ENCODE measurements around the gene CACNA2D4.

The CACNA2D4 gene

DNA sequence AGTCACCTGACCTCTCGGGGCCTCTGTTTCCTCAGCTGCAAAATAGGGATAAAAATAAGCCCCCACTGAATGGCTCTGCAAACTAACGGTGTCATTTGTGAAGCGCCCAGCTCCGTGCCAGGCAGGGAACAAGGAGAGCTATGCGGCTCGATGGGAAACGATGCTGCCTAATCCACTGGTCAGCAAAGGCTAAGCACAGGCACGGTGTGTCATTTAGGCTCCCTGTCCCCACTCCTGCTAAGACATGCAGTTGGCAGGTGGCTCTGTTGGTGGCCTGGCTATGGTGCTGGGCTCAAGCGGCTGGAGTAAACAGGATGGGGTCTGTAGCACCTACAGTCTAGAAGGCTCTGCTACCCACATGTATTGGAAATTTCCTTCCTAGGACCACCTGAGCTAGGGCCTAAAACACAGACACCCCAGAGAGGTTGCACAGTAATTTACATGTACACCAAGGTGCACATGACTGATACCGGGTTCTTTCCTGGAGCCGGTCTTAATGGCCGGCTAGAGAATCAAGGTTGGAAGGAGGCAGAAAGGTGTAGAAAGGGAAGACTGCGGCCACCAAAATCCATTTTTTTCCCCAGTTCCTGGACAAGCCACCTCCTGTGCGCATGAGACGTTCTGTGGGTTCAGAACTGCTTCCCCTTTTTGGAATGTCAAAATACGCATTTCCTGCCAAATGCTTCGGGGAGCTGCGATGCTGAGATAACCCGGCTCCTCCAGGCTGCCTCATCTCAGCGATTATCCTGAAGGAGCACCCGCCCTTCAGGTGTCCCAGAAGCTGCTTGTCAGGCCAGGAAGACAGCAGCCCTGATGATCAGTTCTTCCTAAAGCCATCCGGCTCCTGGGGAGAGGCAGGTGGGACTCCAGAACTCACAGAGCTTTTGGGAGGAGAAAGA lies 1.0 kb downstream of the CACNA2D4 start:
- no peak for DNase-seq

DNA sequence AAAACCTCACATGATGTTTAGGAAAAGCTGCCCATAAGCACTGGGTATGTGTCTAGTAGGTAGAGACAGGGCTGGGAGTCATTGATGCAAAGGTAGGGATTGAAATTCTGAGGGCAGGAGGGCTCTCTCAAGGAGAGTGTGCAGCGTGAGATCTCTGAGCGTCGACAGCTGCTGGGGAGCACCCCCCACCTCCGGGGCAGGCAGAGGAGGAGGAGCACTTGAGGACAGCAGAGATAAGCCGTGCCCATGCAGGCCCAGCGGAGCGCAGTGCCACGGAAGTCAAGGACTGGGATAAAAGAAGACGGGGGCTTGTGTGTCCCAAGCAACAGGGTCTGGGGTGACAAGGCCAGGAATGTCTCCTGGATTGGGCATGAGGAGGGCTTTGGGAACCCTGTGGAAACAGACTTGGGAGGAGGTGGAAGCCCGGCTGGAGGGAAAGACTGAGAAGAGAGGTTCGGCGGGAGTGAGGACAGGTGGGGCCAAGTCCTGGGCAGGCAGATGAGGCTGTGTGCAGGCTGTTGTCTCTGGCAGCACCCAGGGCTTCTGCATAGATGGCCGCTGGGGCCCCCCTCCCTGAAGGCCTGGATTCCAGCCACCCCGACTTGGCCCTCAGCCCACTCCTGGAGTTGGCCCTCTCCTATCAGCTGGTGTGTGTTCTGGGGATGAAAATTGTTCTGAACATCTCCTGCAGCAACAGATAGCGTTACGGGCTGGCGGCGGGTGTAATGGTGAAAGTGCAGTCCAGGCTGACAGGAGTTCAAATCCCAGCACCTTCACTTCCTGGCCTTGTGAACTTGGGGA lies 1.9 kb downstream of the CACNA2D4 start:
- DNase-seq, result no peak

DNA sequence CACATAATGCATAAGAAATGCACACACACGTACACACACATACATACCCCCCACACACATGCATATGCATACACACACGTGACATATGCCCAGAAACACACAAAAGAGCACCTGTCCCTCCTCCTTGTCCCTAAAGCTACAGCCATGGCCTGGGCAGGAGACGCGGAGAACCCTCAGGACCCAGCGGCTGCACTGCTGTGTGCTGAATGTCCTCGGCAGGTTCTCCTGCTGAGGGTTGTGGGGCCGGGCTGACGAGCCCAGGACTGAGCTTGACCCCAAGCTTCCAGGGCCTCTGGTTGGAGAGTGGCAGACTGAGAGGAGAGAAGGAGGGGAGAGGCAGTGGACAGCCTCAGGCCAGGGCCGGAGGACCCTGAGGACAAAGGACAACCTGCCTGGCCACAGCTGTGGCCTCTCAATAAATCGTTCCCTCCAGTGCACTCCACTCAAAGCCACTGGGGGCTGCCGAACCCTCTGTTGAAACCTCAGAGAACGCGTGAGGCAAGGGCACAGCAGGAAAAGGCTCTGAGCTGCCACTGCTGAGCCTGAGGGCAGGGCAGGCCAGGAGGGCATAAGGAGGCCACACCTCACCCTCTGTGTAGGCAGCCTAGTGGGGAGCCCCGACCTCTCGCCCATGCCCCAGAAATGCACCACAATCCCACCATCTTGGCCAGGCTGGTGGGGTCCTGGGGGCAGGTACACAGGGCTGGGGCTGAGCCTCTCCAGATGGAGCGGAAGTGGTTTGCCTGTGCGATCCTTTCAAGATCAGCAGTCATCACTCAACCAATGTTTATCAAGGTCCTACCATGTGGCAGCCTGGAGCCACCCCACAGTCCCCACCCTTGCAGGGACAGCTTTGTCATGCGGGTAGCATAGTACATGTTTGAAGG lies 3.1 kb downstream of the CACNA2D4 start:
- no peak for DNase-seq

DNA sequence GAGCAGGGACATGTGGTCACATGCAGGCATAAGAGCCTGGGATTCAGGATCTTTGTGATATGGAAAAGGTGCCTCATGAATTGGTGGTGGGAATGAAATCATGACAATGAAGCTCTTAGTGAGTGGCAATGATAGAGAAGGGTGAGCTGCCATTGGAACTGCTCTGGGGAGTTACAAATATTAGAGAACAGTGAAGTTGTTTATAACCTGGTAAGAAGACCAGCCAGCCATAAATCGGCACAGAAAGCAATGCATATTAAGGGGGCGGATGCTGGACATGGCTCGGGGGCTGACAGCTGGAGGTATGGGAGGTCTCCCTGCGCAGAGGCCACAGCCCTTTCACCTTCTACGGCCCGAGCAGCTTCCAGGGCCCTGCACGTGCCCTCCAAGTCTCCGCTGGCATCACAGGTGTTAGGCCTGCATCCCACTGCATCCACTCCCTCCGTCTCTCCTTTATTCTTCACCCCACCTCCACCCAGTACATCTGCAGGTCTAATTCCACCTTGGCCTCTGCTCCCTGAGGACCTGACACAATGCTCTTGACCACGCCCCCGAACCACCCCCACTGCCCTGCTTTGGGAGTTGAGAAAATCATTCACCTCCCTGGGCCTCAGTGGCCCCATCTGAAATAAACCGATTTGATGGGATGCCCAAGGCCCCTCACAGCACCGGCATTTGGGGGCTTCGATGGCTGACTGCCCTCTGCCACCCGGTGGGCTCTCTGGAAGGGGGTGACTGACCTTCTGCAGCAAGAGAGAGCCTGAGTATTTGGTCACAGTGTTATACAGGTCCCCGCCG lies 4.1 kb downstream of the CACNA2D4 start:
- DNase-seq, result no peak

DNA sequence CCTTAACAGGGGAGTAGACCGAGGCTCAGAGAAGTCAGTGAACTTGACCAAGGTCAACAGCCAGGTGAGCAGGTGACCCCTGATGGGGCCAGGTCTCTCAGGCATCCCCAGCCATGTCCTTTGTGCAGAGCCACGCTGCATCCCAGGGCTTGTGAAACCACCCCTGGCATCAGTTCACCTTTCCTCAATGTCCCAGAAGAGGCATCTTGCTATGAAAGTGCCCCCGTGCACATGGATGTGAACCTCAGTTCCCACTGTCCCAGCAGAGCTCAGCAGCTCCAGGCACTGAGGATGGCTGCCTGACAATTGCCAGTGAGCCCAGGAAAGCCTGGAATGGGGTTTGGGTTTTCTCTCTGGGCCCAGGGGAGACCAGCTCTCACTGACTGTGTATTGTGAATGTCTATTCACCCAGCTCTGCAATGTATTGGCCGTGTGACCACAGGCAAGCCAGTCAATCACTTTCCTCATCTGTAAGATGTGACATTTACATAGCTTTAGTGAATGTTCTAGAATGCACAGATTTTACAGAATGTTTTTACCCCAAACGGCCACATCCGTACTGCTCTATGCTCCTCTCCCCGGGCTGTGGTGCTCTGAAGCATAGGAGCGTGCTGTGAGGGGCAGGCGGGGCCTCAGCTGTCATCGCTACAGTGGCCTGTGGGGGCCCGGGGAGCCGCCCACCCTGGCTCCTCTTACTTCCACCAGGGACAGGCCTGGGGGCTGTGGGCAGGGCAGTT lies 4.9 kb downstream of the CACNA2D4 start:
- no peak for DNase-seq

DNA sequence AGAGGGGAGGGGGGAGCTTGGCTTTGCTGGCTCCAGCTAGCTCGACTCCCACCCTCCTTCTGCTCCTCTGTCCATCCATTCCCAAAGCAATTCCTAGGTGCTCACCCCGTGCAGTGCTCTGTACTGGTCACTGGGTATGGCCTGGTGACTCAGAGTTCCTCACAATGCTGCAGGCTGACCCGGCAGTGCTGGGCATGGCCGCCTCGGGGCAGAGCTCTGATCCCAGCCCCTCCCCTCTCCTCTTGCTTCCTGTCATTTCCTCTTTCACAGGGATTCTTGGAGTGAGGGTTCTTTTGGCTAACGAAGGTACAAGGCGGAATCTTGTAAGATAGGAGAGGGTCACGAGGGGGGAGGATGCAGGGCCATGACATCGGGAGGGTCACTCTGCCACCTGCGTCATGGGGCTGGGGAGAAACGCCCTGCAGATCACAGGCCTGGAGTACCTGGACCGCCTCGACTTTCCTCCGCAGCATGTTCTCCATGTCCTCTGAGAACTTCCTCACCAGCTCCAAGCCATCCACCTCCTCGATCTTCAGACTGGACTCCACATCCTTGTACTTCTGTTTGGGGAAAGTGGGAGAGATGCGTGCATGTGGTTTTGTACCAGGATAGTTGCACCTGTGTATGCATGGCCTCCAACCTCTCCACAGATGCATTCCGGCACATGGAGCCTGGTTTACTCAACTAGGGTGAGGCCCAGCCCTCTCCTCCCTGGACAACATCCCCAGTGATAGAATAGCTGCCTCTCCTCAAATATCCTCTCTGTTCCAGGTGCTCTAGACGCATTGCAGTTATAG lies 5.7 kb downstream of the CACNA2D4 start:
- no peak for DNase-seq

DNA sequence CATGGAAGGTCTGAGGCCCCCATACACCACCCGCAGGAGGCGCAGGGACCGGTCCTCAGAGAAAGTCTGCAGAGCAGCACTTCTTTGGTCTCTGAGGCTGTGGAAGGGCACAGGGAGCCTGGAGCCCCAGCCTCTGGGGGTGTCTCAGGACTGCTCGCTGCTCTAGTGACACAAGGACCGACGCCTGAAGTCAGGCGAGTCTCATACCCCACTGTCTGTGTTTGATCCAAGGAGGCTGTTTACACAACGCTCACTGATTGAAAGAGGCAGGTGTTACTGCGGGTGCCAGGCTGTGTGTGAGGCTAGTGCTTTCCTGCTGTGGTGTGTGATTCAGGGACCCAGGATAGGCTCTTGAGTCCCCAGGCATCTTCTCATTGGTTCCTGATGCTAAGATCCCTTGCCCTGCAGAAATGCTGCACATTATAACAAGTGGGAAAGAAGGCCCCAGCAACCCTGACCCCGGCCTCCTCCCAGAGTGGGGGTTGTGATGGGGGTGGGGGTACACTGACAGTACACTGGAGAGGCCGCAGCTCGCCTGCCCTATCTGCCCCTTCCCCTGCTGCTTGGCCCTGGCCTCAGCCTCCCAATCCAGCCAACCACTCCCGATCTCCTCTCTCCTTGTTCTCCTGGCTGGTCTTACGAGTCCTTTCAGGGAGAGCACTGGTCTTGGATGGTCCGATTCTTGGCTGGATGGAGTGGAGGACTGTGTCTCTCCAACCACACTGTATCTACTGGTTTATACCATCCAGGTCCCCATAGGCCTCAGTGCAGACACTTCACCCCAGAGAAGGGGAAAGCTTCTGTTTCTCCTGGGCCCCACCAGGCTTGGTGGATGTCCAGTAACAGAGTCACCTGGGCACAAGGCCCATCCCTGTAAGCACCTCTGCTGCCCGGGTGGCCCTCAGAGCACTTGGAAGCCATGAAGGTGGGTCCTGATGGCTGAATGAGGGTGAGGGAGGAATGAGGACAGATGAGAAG lies 6.6 kb downstream of the CACNA2D4 start:
- no peak for DNase-seq

DNA sequence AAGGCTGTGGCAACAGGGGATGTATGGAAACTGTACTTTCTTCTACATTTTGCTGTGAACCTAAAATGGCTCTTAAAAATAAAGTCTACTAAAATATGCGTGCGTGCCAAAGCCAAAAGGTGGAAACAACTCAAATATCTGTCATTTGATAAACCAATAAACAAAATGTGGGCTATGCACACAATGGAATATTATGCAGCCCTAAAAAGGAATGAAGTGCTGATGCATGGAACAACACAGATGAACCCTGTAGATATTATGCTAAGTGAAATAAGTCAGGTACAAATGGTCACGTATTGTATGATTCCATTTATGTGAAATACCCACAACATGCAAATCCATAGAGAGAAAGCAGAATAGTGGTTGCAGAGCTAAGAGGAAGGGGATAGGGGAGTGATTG lies 8.0 kb downstream of the CACNA2D4 start:
- no peak for DNase-seq

DNA sequence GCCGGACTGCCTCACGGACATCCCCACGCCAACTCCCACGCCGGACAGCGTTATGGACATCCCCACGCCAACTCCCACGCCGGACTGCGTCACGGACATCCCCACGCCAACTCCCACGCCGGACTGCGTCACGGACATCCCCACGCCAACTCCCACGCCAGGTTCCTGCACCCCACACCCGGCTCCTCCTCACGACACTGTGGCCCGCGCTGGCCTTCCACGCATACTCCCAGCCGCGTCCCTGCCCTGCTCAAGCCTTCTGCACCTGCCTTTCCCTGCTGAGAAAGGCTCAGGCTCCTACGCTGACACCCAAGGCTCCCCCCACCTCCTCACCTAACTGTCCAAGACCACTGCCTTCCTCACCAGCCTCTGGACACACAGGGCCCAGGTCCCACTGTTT lies 9.7 kb downstream of the CACNA2D4 start:
- no peak for DNase-seq

DNA sequence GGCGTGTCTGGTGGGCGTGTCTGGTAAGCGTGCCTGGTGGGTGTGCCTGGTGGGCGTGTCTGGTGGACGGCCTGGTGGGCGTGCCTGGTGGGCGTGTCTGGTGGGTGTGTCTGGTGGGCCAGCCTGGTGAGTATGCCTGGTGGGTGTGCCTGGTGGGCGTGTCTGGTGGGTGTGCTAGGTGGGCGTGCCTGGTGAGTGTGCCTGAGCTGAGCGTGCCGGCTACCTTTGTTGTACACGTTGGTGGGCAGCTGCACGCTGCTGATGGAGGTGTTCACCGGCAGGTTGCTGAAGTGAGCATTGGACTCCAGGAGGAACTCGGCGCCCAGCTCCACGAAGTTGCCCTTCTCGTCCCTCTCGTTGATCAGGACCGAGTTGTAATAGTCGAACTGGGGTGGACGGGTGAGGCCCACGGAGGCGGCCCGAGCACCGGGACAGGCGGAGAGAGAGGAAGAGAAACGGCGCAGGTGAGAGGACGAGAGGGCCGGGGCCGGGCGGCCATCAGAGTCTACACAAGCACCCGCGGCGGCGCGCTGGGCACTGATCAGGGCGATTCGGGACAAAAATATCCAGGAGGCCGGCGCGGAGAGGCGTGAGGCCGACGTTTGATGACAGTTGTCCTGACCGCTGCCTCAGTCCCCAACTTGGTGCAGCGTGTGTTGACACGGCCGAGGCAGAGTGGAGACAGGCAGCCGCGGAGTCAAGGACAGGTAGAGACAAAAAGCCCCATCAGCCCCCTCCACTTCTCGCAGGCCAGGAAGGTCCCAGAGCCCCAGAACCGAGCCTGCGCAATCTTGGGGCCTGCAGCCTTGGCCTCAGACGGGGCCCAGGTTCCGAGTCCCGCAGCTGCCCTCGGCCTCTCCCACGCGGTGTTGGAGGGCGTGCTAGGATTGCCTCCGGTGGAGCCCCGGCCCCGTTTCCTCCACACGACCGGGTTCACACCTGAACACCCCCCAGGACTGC lies 10.5 kb downstream of the CACNA2D4 start:
- no peak for DNase-seq

DNA sequence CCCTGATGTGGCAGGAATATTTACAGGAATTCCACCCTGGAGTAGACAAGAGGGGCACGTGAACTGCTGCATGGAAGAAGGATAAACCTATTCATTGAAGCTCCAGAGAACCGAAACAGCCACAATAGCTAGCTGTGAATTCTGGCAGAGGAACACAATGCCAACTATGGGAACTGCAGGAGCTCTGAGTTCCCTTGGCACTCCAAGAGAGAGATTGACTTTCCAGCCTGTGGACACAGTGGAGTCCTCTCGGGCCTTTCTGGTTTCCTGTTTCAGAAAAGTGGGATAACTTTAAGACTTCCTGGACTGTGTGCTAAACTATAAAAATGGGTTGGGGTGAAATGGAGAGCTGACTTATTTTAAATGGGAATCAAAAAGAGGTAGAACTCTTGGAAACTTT lies 11.9 kb downstream of the CACNA2D4 start:
- DNase-seq, result no peak

DNA sequence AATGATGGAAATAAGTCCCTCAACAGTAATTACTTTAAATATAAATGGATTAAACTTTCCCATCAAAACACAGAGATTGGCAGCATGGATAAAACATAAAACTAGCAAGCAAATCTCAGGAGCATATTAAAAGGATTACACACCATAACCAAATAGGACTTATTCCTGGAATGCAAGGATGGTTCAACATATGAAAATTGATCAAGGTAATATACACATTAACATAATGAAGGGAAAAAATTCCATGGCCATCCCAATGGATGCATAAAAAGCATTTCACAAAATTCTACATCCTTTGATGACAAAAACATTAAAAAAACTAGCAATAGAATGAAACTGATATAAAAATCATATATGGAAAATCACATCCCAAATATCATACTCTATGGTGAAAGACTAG lies 13.6 kb downstream of the CACNA2D4 start:
- no peak for DNase-seq

DNA sequence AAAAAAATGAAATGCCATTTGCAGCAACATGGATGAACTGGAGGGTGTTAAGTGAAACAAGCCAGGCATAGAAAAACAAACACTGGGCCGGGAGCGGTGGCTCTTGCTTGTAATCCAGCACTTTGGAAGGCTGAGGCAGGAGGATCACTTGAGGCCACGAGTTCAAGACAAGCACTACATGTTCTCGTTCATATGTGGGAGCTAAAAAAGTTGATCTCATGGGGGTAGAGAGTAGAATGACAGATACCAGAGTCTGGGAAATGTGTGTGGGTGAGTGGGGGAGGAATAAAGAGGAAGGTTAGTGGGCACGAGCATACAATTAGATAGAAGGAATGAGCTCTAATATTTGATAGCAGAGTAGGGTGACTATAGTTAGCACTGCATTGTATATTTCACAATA lies 21.5 kb downstream of the CACNA2D4 start:
- no peak for DNase-seq

DNA sequence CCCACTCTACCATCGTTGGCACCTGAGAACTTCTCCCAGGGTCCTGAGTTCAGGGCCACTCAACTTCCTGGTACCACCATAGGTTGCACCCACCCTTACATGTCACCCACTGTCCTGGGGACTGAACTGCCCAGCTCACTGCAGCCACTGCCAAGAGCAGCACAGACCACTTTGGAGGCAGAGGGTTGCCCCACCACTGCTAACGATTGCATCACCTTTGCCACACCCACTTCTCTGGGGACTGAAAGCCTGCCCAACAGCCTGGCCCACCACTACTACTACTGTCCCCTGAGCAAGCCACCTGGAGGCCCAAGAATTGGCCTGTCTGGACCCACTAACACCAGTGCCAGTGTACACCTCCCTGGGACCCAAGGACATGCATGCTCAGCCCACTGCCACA lies 27.6 kb downstream of the CACNA2D4 start:
- DNase-seq, result no peak

DNA sequence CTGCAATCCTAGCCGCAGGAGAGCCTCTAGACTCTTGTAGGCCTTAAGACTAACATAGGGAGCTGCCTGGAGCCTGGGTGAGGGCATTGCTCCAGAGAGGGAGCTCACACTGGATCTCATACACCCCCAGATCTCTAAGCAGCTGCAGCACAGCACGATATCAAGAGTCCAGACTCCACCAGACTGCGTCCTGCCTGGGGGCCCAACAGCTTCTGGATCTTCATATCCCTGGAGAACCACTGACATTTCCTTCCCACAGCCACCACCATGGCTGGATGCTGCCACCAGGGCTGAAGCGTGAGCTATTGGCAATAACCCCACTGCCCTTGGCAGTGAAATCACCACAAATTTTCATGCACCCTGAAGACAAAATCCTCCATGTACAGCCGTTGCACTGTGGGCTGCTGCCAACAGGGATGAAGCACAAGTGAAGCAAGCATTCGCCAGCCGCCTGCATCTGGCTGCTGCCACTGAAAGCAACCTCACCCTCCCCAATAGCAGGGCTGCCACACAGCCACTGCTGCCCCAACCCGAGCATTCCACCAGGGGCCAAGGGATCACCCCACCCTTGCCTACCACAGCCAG lies 28.2 kb downstream of the CACNA2D4 start:
- DNase-seq, result no peak

DNA sequence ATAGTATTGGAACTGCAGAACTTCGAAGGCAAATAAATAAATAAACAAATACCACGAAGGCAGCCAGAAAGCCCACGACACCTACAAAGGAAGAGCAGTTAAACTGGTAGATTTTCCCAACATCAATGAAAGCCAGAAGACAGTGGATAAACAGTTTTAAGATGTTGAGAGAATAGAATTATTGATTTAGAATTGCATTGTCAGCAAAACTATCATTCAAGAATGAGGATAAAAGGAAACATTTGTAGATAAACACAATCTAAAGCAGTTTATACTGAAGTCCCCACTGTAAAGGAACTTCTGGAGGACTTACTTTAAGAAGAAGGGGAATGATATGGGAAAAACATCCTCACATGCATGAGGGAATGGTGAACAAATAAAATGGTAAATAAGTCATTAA lies 29.5 kb downstream of the CACNA2D4 start:
- no peak for DNase-seq

DNA sequence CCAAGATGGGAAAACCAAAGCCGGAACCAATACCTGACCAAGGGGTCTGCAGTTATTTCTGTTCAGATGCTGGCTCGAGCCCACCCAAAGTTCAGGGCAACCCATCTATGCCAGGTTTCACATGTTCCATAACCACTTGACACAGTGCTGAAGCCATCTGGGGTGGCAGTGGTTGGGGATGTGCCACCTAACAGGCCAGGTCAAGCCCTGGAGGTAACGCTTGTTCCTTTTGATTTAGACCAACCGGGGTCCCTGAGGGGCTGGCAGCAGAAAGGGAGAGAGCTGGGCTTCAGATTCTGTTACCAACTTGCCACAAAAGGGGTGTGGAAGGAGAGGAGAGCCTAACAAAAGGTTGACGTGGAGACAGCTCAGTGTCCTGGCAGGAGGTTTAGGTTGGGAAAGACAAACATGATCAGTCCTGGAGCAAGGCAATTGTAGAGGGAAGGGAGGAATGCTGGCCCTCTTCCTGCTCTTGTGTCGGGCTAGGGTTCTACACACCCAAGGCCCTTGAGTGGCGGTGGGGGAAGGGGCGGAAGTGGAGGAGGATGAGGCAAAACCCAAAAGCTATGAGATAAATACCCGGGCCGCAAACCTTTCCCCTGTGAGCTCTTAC lies 31.9 kb downstream of the CACNA2D4 start:
- no peak for DNase-seq

All from NCI-H2227 treated with DMSO at 0.1 percent for 48 hours (cell line).